K562 (cell line): ENCODE measurements around the gene WTIP. TPM values are rescaled to one million over a fixed set of nuclear protein-coding genes. Genes with fewer than 3 reads are reported as not detected.

Experiments used
- ATAC-seq: fragments of 200-7000 bp; cut with Tn5 transposase; 3 replicates; pipeline ENCODE4 v1.9.1; 2020; ENCODE audit warnings: moderate library complexity
- BruUV-seq: library from RNA; stranded (reverse); fragments of 400-500 nt; replicated peaks from 2 replicates; lab custom pipeline; 2021; lab: Mats Ljungman, UMichigan
- CTCF ChIA-PET: fragments of 300-600 bp; formaldehyde crosslinking; extraction: SDS; loops from one replicate; lab custom pipeline; 2021; ENCODE audit warnings: low intra/inter-chr PET ratio; lab: Yijun Ruan, JAX
- POLR2A ChIA-PET: fragments of 300-600, 350-650 bp; sonication (Branson Sonifier 250); formaldehyde crosslinking; extraction: SDS; loops from one replicate; lab custom pipeline; 2021; ENCODE audit warnings: antibody characterized with exemption, inconsistent platforms; lab: Yijun Ruan, JAX
- DNase-seq, 4 experiments: peaks; one replicate each; pipeline versions ENCODE4 v3.0.0 to v3.0.0-alpha.2; 2011 to 2018; ENCODE audit warnings: low spot score in 3 of 4, mixed read lengths in 3 of 4; ENCODE audit errors: extremely low read depth in 1 of 4
- FAIRE-seq: peaks from 2 replicates; lab custom pipeline; 2011; peaks lifted over from hg19 to GRCh38; lab: Jason Lieb, UNC
- H2AFZ ChIP-seq: 2 replicates; pipeline ENCODE4 v1.6.0; 2011; ENCODE audit warnings: low read depth, low read length, control low read depth, inconsistent platforms
- H3K27ac ChIP-seq: fragments of 200-600 bp; 3 replicates; pipeline ENCODE4 v1.8.0; 2011; ENCODE audit warnings: low read depth, mild to moderate bottlenecking, control low read depth, inconsistent platforms, low read length, moderate library complexity, mixed read lengths; ENCODE audit errors: extremely low read depth
- H3K27me3 ChIP-seq, 2 experiments: fragments of 300-600 bp in 1 of 2; 2 replicates in 1 of 2; 3 replicates in 1 of 2; pipeline versions ENCODE4 v1.6.0 to v1.8.0; 2011; ENCODE audit warnings: inconsistent platforms in 2 of 2, low read length in 2 of 2, mild to moderate bottlenecking in 1 of 2, mixed read lengths in 1 of 2, moderate library complexity in 1 of 2; ENCODE audit not compliant: control insufficient read depth in 2 of 2, insufficient read depth in 2 of 2
- H3K36me3 ChIP-seq: fragments of 300-600 bp; 3 replicates; pipeline ENCODE4 v1.8.0; 2011; ENCODE audit warnings: mild to moderate bottlenecking, low read length, inconsistent platforms; ENCODE audit not compliant: control insufficient read depth, insufficient read depth
- H3K4me1 ChIP-seq, 2 experiments: fragments of 200-600 bp in 1 of 2; replicated peaks in 1 of 2; 2 replicates in 1 of 2; 3 replicates in 1 of 2; pipeline versions ENCODE4 v1.5.1 to v1.8.0; 2011; ENCODE audit warnings: inconsistent platforms in 2 of 2, low read length in 2 of 2, mild to moderate bottlenecking in 1 of 2, mixed read lengths in 1 of 2, moderate library complexity in 1 of 2; ENCODE audit not compliant: control insufficient read depth in 2 of 2, insufficient read depth in 2 of 2
- H3K4me2 ChIP-seq: 2 replicates; pipeline ENCODE4 v1.6.1; 2011; ENCODE audit warnings: low read length, control low read depth, inconsistent platforms, mixed read lengths; ENCODE audit not compliant: insufficient read depth
- H3K4me3 ChIP-seq: fragments of 200-600 bp; sonication (generic), shearing (Covaris generic); 2 replicates; pipeline ENCODE4 v1.5.1; 2016; ENCODE audit warnings: control low read depth, inconsistent platforms
- H3K79me2 ChIP-seq: fragments of 200-600 bp; 3 replicates; pipeline ENCODE4 v1.8.0; 2011; ENCODE audit warnings: low read length, inconsistent platforms; ENCODE audit not compliant: control insufficient read depth, insufficient read depth
- H3K9ac ChIP-seq, 2 experiments: 2 replicates each; pipeline versions ENCODE4 v1.6.0 to v1.6.1; 2011; ENCODE audit warnings: low read depth in 2 of 2, low read length in 2 of 2, control low read depth in 1 of 2, inconsistent platforms in 1 of 2, mild to moderate bottlenecking in 1 of 2, mixed read lengths in 1 of 2; ENCODE audit not compliant: insufficient read depth in 1 of 2
- H3K9me1 ChIP-seq: one replicate; pipeline ENCODE4 v1.6.0; 2011; ENCODE audit warnings: inconsistent platforms, mild to moderate bottlenecking, low read length, moderate library complexity; ENCODE audit not compliant: control insufficient read depth, insufficient read depth
- H3K9me3 ChIP-seq: replicated peaks from 2 replicates; pipeline ENCODE4 v1.5.1; 2011; ENCODE audit warnings: low read depth, low read length, inconsistent platforms; ENCODE audit not compliant: control insufficient read depth, insufficient read depth
- H4K20me1 ChIP-seq: replicated peaks from 2 replicates; pipeline ENCODE4 v1.6.1; 2011; ENCODE audit warnings: low read length, inconsistent platforms, mixed read lengths; ENCODE audit not compliant: control insufficient read depth, insufficient read depth
- ARID1B ChIP-seq: fragments of 450-650 bp; IDR thresholded peaks from 2 replicates; pipeline ENCODE4 v1.6.1; 2016; ENCODE audit warnings: antibody characterized with exemption, mild to moderate bottlenecking, inconsistent platforms
- DNMT1 ChIP-seq: fragments of 450-650 bp; IDR thresholded peaks from 2 replicates; pipeline ENCODE4 v1.6.1; 2016; ENCODE audit warnings: antibody characterized with exemption, mild to moderate bottlenecking
- ESRRA ChIP-seq: fragments of 450-650 bp; IDR thresholded peaks from 2 replicates; pipeline ENCODE4 v1.6.1; 2014; ENCODE audit warnings: low read depth, mild to moderate bottlenecking, moderate library complexity, borderline replicate concordance
- JUNB ChIP-seq: fragments of 450-650 bp; formaldehyde crosslinking; conservative IDR thresholded peaks from 2 replicates; pipeline ENCODE4 v1.4.0; 2020; ENCODE audit warnings: mild to moderate bottlenecking
- JUND ChIP-seq, 2 experiments: IDR thresholded peaks; 2 replicates in 1 of 2; 3 replicates in 1 of 2; pipeline ENCODE4 v1.6.1; 2011; ENCODE audit warnings: borderline replicate concordance in 2 of 2, low read depth in 2 of 2, low read length in 2 of 2, improper control_type of control experiment in 1 of 2, missing biosample characterization in 1 of 2, missing genetic modification characterization in 1 of 2, missing genetic modification reagents in 1 of 2
- MAFK ChIP-seq: IDR thresholded peaks from 2 replicates; pipeline ENCODE4 v1.6.1; 2011; ENCODE audit warnings: low read length, improper control_type of control experiment
- PRMT5 ChIP-seq: sonication (generic); formaldehyde crosslinking; IDR thresholded peaks from 2 replicates; pipeline ENCODE4 v1.5.0; 2020; ENCODE audit warnings: missing genetic modification reagents
- RBM22 ChIP-seq: fragments of 200-400 bp; formaldehyde crosslinking; IDR thresholded peaks from 2 replicates; pipeline ENCODE4 v1.6.1; 2018; ENCODE audit warnings: low read length, low read depth; ENCODE audit not compliant: poor library complexity, severe bottlenecking
- SMAD3 ChIP-seq: fragments of 450-650 bp; formaldehyde crosslinking; conservative IDR thresholded peaks from 2 replicates; pipeline ENCODE4 v1.4.0; 2020; ENCODE audit warnings: mild to moderate bottlenecking
- XRCC5 ChIP-seq: fragments of 200-400 bp; formaldehyde crosslinking; IDR thresholded peaks from 2 replicates; pipeline ENCODE4 v1.6.1; 2017; ENCODE audit warnings: low read depth, mild to moderate bottlenecking, low read length
- ZNF121 ChIP-seq: sonication (generic); formaldehyde crosslinking; conservative IDR thresholded peaks from 2 replicates; pipeline ENCODE4 v1.8.0; 2022; ENCODE audit warnings: missing genetic modification reagents
- ZNF431 ChIP-seq: sonication (generic); formaldehyde crosslinking; IDR thresholded peaks from 2 replicates; pipeline ENCODE4 v1.8.0; 2022; ENCODE audit warnings: mild to moderate bottlenecking, missing genetic modification reagents
- ZNF444 ChIP-seq: fragments of 250-450 bp; sonication (Bioruptor Pico); IDR thresholded peaks from 2 replicates; pipeline ENCODE4 v1.4.0; 2020; ENCODE audit warnings: mild to moderate bottlenecking, moderate library complexity
- ZNF507 ChIP-seq: conservative IDR thresholded peaks from 2 replicates; pipeline ENCODE4 v1.6.1; 2017; ENCODE audit warnings: missing genetic modification characterization, missing compliant biosample characterization
- WGBS: fragments of 100-300 bp; shearing (Covaris generic); methylation state at CpG from one replicate; pipeline ENCODE4 v1.1.6; 2016; ENCODE audit warnings: low coverage, mixed read lengths; ENCODE audit not compliant: insufficient coverage; ENCODE audit errors: missing lambda C conversion rate; 5-methylcytosine and 5-hydroxymethylcytosine counted together
- in situ Hi-C: fragments of 300-500 bp; cut with MboI; formaldehyde crosslinking; loops from 4 replicates; pipeline ENCODE4 v1.15.0; 2018; ENCODE audit warnings: inconsistent platforms, mixed read lengths
- intact Hi-C: fragments of 100-400 bp; cut with micrococcal nuclease; formaldehyde crosslinking; loops from 2 replicates; pipeline ENCODE4 v1.14.2; 2022
- polyA plus RNA-seq, 8 experiments: library from polyadenylated mRNA; depleted of rRNA in 4 of 8; stranded (reverse) in 5 of 8; unstranded in 3 of 8; fragments of >200 nt; fragmentation: Nextera tagmentation in 2 of 8; fragmentation: Illumina TruSeq in 1 of 8; extraction: Ambion mirVana in 2 of 8; extraction: Trizol in 1 of 8; gene quantifications; 2 replicates each; pipeline versions ENCODE4 v1.2.1 to v1.2.3, GENCODE V29; 2011 to 2014; ENCODE audit warnings: inconsistent platforms in 1 of 8, missing spikeins in 1 of 8
- total RNA-seq, 7 experiments: library from RNA; depleted of rRNA in 6 of 7; stranded (reverse); fragments of >200 nt in 6 of 7; fragmentation: Illumina TruSeq in 2 of 7; extraction: Trizol in 2 of 7; gene quantifications; 2 replicates each; pipeline versions ENCODE4 v1.2.1 to v1.2.3, GENCODE V29; 2011 to 2021; ENCODE audit warnings: low replicate concordance in 1 of 7
- TF ChIP-seq, protein P1 (sequence below): fragments of 450-650 bp; IDR thresholded peaks from 2 replicates; pipeline ENCODE4 v1.6.1; 2018; ENCODE audit not compliant: partially characterized antibody

The WTIP gene
- total and polyA plus RNA-seq, 9 of the 15 experiments (the other 6 are each of a cell fraction or from before 2014, with no cell fraction given): under 0.01 to 0.54 (median 0.27) TPM; not detected in 1

GRCh38 chr19:34475026-34475974 is 6.3 kb upstream of the WTIP start:
- Histone ChIP-seq H3K4me2 (no peak overlapping the region), H4K20me1 (no peaks in the 10 kb centered on the region), H3K27ac (no peak overlapping the region; the same call in 2 of the 3 replicates), H3K36me3 (peaks cover 27% of the 10 kb centered on the region), H3K27me3 (no peaks in the 10 kb centered on the region), H3K79me2 (no peaks in the 10 kb centered on the region), H3K9me3 (no peaks in the 10 kb centered on the region), H3K4me1 (no peaks in the 10 kb centered on the region; a peak in 1 of 5 replicates), H3K9me1 (no peaks in the 10 kb centered on the region), H3K9ac (no peak overlapping the region), H3K4me3 (no peak overlapping the region), H2AFZ (no peak overlapping the region)
- FAIRE-seq (peak; percentile 82), ATAC-seq (no peak; the same call in 2 of the 3 replicates), DNase-seq (peak in 1 of 4 experiments; percentile 24)
- intact Hi-C loops: no loop called here
- 26% methylated on average over 9 of the region's 9 CpGs for WGBS
- in situ Hi-C loops: no loop called here
- BruUV-seq: no TSS peak
- CTCF ChIA-PET: no interaction called here
- POLR2A ChIA-PET: interaction anchor here (0.8 to 1.6 kb wide), 7 partner anchors 10 to 60 kb away, joined by 3 to 9 read pairs (median 3); no protein-coding TSS in a partner anchor
- TF ChIP-seq JUNB (CRISPR knock-in tag) (0 out of 2 replicates have a peak, but pooled peaks have one; percentile 47), ARID1B (peak; percentile 36; the same call in 1 of the 2 replicates), ZNF507 (tag) (no peak), DNMT1 (no peak), ZNF431 (CRISPR knock-in tag) (no peak), ZNF444 (no peak), ESRRA (no peak), RBM22 (no peak), PRMT5 (CRISPR knock-in tag) (no peak), JUND (IDR thresholded peaks at IDR 0.05; ENCODE audit: borderline replicate concordance, low read depth, low read length) (peak; percentile 85), JUND (tag; IDR thresholded peaks at IDR 0.05; ENCODE audit: borderline replicate concordance, low read depth, low read length) (peak; percentile 78), ZNF121 (CRISPR knock-in tag) (peak; percentile 86), SMAD3 (CRISPR knock-in tag) (no peak), XRCC5 (no peak), MAFK (0 out of 2 replicates have a peak, but pooled peaks have one; percentile 8)
- TF ChIP-seq, protein P1, sequence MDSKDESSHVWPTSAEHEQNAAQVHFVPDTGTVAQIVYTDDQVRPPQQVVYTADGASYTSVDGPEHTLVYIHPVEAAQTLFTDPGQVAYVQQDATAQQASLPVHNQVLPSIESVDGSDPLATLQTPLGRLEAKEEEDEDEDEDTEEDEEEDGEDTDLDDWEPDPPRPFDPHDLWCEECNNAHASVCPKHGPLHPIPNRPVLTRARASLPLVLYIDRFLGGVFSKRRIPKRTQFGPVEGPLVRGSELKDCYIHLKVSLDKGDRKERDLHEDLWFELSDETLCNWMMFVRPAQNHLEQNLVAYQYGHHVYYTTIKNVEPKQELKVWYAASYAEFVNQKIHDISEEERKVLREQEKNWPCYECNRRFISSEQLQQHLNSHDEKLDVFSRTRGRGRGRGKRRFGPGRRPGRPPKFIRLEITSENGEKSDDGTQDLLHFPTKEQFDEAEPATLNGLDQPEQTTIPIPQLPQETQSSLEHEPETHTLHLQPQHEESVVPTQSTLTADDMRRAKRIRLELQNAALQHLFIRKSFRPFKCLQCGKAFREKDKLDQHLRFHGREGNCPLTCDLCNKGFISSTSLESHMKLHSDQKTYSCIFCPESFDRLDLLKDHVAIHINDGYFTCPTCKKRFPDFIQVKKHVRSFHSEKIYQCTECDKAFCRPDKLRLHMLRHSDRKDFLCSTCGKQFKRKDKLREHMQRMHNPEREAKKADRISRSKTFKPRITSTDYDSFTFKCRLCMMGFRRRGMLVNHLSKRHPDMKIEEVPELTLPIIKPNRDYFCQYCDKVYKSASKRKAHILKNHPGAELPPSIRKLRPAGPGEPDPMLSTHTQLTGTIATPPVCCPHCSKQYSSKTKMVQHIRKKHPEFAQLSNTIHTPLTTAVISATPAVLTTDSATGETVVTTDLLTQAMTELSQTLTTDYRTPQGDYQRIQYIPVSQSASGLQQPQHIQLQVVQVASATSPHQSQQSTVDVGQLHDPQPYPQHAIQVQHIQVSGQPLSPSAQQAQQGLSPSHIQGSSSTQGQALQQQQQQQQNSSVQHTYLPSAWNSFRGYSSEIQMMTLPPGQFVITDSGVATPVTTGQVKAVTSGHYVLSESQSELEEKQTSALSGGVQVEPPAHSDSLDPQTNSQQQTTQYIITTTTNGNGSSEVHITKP: no peak
